HG03565 (cell line): ENCODE measurements around the gene COMP.
"Not testable (repeated sequence)": the region's sequence is repeated elsewhere in the genome, so short reads cannot be mapped to it uniquely, and the experiment has no call there.

ENCODE experiments used
- ATAC-seq: cut with Tn5 transposase; IDR thresholded peaks from one replicate; pipeline ENCODE4 v1.9.1; 2021; ENCODE audit warnings: mild to moderate bottlenecking, moderate library complexity; ENCODE audit not compliant: unreplicated experiment

The COMP gene

DNA sequence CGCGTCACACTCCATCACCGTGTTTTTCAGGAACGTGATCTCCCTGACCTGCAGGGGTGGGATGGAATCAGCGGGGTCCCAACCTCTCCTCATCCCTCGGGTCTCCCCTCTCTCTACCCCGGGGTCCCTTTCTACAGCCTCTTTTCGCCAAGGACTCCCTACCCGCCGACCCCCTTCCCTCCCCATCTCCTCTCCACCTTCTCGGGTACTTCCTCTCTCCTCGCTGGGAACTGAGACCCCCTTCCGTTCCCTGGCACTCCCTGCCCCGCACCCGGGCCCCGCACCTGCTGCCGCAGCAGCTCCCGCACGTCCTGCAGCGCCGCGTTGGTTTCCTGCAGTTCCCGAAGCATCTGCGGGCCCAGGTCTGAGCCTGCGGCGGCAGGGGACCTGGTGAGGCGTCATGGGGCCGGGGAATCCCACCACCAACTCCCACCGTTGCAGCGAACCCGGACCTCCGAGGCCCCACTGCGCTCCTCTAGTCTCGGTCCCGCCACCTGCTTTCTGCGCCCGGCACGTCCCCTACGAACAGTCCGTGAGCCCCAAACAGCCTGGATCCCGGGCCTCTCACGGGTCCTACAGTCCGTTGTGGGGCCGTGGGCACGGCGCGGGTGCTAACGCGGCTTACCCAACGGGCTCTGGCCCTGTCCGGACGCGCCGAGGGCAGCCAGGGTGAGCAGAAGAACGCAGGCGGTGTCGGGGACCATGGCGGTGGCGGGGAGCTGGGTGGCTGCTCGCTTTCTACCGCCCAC is at the start of gene COMP:
TSS of gene COMP (minus strand) at position 740 of the 749 bp plus-strand sequence. CDS start at position 704, 36 bp downstream.
- no peak for ATAC-seq

DNA sequence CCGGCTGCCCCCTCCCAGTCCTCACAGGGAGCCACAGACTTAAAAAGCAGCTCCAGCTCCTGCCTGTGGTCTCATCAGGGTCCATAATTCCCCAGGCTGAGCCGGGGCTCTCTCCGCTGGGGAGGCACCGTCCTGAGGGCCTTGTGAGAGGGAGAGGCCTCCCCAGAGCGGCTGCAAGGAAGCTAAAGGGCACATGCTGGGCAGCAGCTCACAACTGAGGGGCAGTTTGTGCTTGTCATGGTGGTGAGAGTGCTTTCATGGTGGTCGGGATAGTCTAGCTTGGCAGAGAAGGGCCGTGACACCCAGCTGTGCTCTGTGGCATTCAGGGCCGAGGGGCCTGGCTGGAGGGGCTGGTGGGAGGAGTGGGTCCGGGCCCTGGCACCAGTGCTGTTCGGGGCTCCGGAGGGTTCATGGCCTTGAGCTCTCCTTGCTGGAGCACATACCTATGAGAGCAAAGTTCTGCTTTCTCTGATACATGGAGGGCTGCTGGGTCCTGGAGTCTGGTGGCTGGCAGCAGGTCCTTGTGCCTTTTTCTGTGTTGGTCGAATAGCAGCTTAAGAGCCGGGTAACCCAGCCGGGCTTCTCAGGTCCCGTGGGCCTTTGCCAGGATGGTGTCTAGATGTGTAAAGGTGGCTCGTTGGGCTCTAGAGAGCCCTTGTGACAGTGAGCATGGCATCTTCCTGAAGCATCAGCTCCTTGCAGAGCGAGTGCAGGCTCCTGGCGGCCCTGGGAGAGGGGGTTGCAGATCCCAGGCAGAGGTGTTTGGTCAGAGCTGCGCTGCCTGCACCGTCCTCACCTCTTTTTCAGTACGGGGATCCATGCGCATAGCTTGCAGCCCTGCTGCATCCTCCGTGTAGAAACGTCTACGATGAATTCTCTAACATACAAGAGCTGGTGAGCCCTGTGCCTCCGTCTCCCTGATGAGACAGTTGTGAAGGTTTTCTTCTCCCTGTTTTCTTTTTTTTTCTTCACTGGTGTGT is 49.5 kb upstream of the COMP start:
- ATAC-seq, result no peak

DNA sequence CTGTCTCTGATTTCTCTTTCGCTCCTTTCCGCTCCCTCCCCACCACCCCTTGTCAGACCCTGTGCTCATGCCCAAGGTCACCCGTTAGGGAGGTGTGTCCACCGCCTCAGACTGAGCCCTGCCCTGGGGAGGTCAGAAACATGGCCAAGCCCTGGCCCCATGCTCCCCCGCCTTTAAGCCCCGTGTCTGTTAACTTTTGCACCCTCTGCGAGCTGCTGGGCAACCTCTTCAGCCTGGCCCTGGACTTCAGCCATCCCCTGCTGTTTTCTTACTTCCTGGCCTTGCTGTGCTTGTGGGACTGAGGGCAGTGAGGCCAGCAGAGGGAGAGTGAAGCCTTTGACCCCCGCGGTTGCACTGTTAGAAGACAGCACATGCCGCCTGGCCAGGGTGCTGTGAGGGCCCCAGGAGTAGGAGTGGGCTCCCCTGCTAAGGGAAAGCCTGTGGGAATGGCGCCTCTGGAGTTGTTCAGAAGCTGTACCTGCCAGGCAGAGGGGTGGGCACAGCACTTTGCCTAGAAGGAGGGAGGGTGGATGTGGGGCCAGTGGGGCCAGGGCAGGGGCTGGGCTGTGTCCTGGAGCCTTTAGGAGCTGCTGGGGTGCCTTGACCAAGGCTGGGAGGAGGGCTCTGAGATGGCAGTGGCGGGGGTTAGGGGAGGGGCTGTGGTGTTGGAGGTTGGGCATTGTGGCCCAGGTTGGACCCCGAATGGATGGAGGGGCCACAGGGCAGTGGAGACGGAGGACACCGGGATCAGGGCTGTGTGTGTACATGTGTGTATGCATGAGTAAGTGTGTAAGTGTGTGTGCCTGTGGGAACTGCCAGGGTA is 48.6 kb upstream of the COMP start:
- ATAC-seq, result no peak

DNA sequence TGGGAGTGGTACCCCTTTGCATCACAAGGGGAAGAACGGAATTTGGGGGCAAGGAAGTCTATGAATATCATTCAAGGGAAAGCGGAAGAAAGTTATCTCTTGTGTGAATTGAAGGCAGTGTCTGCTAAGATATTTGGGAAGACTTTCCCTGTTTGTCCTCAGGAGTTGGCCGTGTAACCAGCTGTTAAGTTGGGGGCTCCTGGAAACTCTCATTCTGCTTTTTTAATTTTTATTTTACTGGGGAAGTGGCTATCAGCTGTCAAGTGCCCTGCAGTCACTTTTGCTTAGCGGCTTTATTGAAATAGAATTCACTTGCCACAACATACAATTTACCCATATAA is 43.5 kb upstream of the COMP start:
- no peak for ATAC-seq

DNA sequence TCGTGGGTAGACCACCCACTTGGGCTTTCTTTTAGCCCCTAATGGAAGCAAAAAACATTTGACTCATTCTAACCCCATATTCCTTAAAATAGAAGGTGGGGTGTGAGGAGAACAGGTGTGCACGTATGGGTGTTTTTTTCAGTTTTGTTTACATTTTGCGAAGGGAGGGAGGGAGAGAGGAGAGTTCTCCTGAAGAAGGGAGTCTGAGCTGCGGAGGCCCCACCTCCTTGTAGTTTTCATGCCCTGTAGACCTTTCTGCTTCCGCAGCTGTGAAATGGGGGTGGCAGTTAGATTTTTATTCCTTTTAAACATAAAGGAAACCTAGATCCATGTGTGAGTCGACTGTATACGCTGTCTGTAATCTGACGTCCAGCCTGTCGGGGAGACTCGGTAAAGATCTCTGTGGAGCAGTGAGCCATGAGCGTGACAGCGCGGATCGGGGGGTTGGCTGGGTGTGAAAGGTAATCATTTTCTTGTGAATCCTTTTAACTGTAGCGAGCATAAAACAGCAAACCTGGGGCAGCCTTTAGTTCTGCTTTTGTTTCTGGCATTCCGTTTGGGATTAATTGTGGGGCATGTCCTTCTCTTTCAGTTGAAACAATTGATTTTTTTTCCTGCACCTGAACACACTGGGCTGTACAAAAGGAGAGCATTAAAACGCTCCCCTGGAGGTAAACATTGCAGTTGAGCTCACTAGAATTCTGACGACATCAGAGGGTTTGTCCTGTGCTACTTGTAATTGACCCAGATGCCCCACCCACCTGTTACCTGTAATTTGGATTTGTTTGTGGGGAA is 42.9 kb upstream of the COMP start:
- no peak for ATAC-seq

DNA sequence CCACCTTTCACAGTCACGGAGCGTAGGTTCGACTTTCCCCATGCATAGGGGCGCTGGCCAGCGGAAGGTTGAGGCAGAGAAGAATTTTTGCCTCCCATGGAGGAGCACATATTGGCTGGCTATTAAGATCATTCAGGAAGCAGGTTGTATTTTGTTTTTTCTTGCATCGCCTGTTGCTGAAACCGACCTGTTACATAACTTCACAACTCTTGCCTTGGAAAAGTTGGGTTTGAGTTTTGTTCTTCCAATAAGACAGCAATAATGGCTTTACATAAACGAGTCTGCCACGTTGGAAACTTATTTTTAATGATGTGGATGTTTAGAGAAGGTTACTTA is 42.0 kb upstream of the COMP start:
- ATAC-seq, result no peak

DNA sequence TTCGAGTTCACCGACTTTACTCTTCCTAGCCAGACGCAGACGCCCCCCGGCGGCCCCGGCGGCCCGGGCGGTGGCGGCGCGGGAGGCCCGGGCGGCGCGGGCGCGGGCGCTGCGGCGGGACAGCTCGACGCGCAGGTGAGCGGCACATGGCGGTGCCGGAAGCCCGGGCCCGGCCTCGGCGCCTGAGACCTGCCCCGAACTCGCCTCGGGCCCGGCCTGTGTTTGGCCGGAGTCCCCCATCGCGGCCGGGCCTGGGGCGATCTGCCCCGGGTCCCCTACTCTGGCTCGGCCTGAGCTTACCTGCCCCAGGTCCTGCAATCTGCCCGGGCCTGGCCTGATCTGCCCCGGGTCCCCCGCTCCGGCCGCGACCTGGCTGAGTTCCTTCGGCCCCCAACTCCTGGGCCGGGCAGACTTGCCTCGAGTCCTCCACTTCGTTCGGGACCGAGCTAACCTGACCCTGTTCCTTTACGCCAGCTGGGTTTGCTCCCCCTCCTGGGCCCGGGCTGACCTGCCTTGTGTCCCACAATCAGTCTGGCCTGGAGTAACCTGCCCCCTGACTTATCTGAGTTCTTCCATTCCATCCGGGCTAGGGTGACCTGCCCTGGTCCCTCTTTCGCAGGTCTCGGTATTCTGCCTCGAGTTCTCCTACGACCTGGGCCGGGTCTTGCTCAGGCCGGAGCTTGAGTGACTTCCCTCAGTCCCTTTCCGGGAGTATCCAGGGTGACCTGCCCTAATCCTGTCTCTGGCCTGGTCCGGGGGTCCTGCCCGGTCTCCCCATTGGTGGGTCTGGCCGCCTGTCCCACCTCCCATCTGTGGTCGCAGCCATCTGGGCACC is 41.4 kb upstream of the COMP start:
- peak; percentile 12 for ATAC-seq

DNA sequence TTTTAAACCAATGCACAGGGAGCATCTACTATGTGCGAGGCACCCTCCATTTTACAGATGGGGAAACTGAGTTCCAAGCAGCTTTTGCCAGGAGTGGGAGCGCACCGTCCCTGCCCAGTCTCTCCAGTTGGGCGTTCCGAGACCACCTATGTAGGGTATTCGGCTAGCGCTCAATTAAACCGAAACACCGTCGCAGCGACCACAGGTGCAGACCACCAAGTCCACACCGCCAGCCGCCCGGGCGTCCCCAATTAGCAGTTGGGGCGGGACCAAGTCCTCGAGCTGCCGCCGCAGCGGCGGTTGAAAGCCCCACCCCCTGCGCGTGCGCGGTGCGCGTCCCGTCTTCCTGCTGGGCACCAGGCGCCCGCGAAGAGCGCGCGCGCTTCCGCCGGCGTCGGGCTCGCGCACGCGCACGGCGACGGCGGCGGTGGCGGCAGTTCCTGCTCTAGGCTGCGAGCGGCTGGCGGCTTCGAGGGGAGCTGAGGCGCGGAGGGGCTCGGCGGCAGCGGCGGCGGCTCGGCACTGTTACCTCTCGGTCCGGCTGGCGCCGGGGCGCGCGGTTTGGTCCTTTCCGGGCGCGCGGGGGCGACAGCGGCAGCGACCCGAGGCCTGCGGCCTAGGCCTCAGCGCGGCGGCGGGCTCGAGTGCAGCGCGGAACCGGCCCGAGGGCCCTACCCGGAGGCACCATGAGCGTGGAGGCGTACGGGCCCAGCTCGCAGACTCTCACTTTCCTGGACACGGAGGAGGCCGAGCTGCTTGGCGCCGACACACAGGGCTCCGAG is 40.6 kb upstream of the COMP start, which contains the start of gene UPF1:
TSS of gene UPF1 (plus strand) at position 436 of the 782 bp plus-strand sequence. CDS start at position 687, 251 bp downstream.
- ATAC-seq, result peak; percentile 67

DNA sequence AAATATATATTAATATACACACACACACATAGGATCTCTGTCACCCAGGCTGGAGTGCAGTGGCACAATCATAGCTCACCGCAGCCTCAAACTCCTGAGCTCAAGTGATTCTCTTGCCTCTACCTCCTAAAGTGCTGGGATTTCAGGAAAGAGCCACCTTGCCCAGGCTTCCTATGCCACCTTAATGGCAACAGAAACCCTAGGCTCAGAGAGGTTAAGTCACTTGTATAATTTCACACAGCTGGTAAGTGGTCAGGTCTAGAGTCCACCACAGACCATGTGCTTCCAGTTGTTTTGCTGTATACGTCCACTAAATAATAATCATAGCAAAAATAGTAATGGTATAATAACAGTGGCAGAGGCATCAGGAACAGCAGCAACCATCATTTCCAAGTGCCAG is 39.4 kb upstream of the COMP start:
- ATAC-seq, result no peak

DNA sequence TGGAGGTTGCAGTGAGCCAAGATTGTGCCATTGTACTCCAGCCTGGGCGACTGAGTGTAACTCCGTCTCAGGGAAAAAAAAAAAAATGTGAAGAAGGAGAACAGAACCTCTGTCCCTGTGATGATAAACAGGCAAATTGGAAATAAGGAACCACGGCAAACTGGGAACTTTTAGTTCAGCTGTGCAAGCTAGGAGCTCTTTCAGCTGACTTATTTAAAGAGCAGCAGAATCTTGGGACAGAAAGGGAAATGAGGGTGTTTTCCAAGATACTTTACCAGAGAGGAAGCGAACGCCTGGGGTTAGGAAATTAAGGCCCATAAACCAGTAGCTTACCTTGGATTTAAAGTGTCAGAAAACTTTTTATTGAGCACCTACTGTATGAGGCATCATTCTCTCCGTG is 37.7 kb upstream of the COMP start:
- ATAC-seq, result no peak

DNA sequence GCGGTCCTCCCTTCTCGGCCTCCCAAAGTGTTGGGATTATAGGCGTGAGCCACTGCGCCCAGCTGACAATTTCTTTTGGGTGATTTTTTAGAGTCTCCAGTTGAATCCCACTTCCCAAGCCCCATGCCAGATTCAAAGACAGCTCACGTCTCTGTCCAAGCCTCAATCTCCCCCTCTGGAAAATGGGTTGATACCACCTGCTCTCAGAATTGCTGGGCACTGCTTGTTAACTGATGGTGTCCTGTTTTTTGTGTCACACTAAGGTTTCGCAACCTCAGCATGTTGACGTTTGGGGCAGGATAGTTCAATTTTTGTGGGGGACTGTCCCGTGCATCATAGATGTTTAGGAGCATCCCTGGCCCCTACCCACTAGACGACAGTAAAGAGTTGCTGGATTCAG is 26.5 kb upstream of the COMP start:
- ATAC-seq, result no peak

DNA sequence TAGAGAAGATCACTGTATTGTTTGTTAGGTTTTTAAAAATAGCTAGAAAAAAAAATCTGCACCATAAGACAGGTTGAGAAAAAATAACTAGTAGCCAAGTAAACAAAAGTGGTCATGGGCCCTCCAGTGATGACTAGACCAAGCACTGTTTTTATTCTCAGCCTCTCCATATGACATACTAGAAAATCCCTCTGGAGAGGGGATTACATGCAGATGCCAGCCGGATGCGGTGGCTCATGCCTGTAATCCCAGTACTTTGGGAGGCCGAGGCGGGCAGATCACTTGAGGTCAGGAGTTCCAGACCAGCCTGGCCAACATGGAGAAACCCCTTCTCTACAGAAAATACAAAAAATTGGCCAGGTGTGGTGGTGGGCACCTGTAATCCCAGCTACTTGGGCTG is 25.5 kb upstream of the COMP start:
- ATAC-seq, result not testable (repeated sequence)

DNA sequence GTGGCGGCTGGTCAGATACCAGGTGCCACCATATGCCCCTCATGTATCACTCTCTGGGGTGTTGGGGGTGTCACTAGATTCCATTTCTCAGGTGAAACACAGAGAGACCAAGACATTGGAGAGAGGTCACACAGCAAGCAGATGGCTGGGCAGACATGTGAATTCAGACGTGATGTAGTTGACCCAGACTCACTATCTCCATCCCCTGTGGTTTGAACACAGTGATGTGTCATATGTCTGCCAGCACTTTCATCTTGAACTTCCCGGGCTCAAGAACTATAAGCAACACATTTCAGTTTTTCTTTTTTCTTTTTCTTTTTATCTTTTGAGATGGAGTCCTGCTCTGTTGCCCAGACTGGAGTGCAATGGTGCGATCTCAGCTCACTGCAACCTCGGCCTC is 24.6 kb upstream of the COMP start:
- no peak for ATAC-seq

DNA sequence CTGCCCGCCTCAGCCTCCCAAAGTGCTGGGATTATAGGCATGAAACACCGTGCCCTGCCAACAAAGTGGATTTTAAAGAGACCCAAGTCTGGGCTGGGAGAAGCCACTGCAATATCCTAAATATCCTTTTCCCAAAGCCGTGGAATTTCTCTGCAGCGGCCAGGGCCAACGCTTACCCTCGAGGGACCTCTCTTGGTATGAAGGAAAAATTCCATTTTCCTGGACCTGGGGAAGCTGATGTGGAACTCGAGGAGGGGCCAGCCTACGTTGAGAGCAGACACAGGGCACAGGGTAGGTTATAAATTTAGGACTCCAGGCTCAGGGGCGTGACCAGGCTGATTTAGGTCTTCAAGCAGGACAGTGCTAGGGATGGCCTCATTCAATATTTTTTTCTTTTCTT is 23.0 kb upstream of the COMP start:
- no peak for ATAC-seq

DNA sequence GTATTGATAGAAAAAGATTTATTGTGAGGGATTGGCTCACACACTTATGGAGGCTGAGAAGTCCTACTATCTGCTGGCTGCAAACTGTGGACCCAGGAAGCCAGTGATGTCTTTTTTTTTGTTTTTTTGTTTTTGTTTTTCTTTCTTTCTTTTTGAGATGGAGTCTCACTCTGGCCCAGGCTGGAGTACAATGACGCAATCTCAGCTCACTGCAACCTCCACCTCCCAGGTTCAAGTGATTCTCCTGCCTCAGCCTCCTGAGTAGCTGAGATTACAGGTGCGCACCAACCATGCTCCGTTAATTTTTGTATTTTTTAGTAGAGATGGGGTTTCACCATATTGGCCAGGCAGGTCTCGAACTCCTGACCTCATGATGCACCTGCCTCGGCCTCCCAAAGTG is 20.5 kb upstream of the COMP start:
- not testable (repeated sequence) for ATAC-seq

DNA sequence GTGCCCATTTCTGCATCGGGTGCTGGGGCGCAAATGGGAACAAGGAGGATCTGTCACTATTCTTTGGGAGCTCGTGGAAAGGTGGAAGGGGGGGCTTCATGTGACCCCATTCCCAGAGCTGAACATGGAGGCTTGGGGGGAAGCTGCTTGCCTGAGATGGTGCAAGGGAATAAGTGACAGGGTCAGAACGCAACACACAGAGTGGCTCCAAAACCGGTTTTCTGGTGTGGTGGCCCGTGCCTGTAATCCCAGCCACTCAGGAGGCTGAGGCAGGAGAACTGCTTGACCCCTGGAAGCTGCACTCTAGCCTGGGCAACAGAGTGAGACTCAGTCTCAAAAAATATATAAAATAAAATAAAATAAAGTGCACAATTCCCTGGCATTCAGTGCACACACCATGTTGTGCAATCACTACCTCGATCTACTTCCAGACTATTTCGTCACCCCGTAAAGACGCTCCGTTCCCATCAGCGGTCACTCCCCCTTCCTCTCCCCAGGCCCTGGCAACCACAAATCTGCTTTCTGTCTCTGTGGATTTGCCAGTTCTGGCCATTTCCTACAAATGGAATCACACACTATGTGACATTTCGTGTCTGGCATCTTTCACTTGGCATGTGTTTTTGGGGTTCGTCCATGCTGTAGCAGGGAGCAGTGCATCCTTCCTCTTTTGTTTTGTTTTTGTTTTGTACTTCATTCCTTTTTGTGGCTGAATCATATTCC is 18.2 kb upstream of the COMP start:
- ATAC-seq, result no peak

DNA sequence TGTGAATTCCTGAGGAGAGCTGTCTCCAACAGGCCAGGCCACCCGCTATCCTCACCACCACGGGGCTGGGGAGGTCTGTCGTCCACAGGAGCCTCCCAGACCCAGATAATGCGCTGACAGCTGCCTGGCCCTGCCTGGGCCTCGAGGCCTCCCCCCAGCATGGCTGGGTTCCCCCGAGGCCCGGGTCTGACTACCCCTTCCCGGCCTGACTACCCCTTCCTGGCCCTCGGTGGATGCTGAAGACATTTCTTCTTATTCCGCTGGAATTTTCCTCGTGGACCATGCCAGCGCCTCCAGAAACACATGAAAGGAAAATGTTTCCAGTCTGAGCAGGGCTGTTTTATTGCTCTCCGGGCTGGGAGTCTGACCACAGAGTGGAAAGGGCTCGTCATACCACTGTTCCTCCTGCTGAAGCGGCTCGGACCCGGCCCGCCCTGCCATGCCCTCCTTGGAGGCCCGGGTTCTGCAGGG is 16.8 kb upstream of the COMP start:
- no peak for ATAC-seq

DNA sequence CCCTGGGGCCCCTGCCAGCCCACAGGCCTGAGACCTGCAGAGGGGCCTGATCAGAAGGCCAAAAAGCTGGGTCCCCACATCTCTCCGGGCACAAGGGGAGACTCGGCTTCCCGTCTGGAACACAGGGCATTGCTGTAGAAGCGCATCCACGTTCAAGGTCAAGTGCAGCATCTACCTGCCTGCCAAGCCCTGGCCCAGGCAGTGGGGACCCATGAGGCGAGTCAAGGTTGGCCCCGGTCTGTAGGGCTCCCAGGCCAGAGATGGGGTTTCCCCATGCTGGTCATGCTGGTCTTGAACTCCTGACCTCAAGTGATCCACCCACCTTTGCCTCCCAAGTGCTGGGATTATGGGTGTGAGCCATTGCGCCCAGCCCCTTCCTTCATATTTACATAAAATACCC is 13.5 kb upstream of the COMP start:
- ATAC-seq, result no peak
